Vagina (tissue), 2 donors: ENCODE results near the gene PCSK5.

Experiments used
- CTCF ChIP-seq, 3 experiments: fragments of 450-650 bp in 2 of 3; fragments of 200-600 bp in 1 of 3; sonication (generic) in 1 of 3; IDR thresholded peaks; one replicate each; pipeline ENCODE4 v1.5.1; 2017 to 2019; ENCODE audit warnings: antibody characterized with exemption in 3 of 3, mild to moderate bottlenecking in 2 of 3, moderate library complexity in 2 of 3
- POLR2A ChIP-seq, 2 donors: fragments of 450-650 bp; IDR thresholded peaks; one replicate each; pipeline ENCODE4 v1.6.1; 2017; ENCODE audit warnings: antibody characterized with exemption in 2 of 2, mild to moderate bottlenecking in 2 of 2, moderate library complexity in 2 of 2
- POLR2AphosphoS5 ChIP-seq, 2 donors: sonication (generic); formaldehyde crosslinking; IDR thresholded peaks; one replicate each; pipeline ENCODE4 v1.9.0; 2017; ENCODE audit warnings: antibody characterized with exemption in 2 of 2, mild to moderate bottlenecking in 2 of 2, low read depth in 1 of 2; ENCODE audit not compliant: insufficient read depth in 1 of 2

GRCh38 chr9:76396597-76396996 lies 506.1 kb downstream of the PCSK5 start:
- TF ChIP-seq POLR2AphosphoS5 (IDR thresholded peaks at IDR 0.05; ENCODE audit: insufficient read depth in 1 of 2, low read depth in 1 of 2), result no peak
- TF ChIP-seq CTCF (IDR thresholded peaks at IDR 0.05), result no peak
- TF ChIP-seq POLR2A (IDR thresholded peaks at IDR 0.05), result no peak
